Activated naive CD8-positive, alpha-beta T cell treated with anti-CD3 and anti-CD28 coated beads, Interleukin-2, amount 50 U/mL, for 16 hours (primary cell): ENCODE measurements around the gene GPR39.
"Not testable (repeated sequence)": the region's sequence is repeated elsewhere in the genome, so short reads cannot be mapped to it uniquely, and the experiment has no call there.

ENCODE experiments used
- DNase-seq: peaks from one replicate; pipeline ENCODE4 v3.0.0-alpha.2; 2020; ENCODE audit warnings: low read depth, low spot score

The GPR39 gene

GRCh38 chr2:132416723-132417395, at the start of gene GPR39:
Gene GPR39 (plus strand): TSS chr2:132416805.
- DNase-seq, result no peak

- no peak for DNase-seq
Measured at GRCh38 chr2:132368191-132368590, 48.4 kb upstream of the GPR39 start.

- DNase-seq, result no peak
Measured at GRCh38 chr2:132372276-132372675, 44.3 kb upstream of the GPR39 start.

- DNase-seq, result no peak
Measured at GRCh38 chr2:132373391-132374135, 43.0 kb upstream of the GPR39 start.

GRCh38 chr2:132374151-132374550, 42.5 kb upstream of the GPR39 start:
- no peak for DNase-seq

GRCh38 chr2:132374551-132374950, 42.1 kb upstream of the GPR39 start:
- no peak for DNase-seq

GRCh38 chr2:132374961-132375360, 41.6 kb upstream of the GPR39 start:
- no peak for DNase-seq

GRCh38 chr2:132381376-132381775, 35.2 kb upstream of the GPR39 start:
- DNase-seq, result no peak

- DNase-seq, result no peak
Measured at GRCh38 chr2:132383956-132384355, 32.6 kb upstream of the GPR39 start.

GRCh38 chr2:132384491-132385151, 32.0 kb upstream of the GPR39 start:
- DNase-seq, result no peak

GRCh38 chr2:132387126-132387525, 29.5 kb upstream of the GPR39 start:
- no peak for DNase-seq

- no peak for DNase-seq
Measured at GRCh38 chr2:132390076-132390475, 26.5 kb upstream of the GPR39 start.

- no peak for DNase-seq
Measured at GRCh38 chr2:132391378-132391777, 25.2 kb upstream of the GPR39 start.

- DNase-seq, result no peak
Measured at GRCh38 chr2:132392221-132392620, 24.4 kb upstream of the GPR39 start.

- no peak for DNase-seq
Measured at GRCh38 chr2:132392879-132393278, 23.7 kb upstream of the GPR39 start.

- DNase-seq, result not testable (repeated sequence)
Measured at GRCh38 chr2:132397042-132397441, 19.6 kb upstream of the GPR39 start.

GRCh38 chr2:132400169-132400900, 16.3 kb upstream of the GPR39 start:
- DNase-seq, result no peak

GRCh38 chr2:132400901-132401240, 15.7 kb upstream of the GPR39 start:
- DNase-seq, result no peak

GRCh38 chr2:132401326-132401725, 15.3 kb upstream of the GPR39 start:
- DNase-seq, result no peak

- no peak for DNase-seq
Measured at GRCh38 chr2:132403146-132403545, 13.5 kb upstream of the GPR39 start.

- DNase-seq, result no peak
Measured at GRCh38 chr2:132404056-132404455, 12.5 kb upstream of the GPR39 start.

- DNase-seq, result no peak
Measured at GRCh38 chr2:132407784-132408183, 8.8 kb upstream of the GPR39 start.
